AG20443 (cell line): ENCODE data around the gene S1PR1.
A peak's percentile ranks its signal among the peaks of the same experiment; 100 is the strongest.

Source experiments
- DNase-seq: peaks from one replicate; pipeline ENCODE4 v3.0.0; 2012; ENCODE audit warnings: low spot score, mixed read lengths

Gene S1PR1

GRCh38 chr1:101280049-101280592 lies 43.3 kb downstream of the S1PR1 start:
- DNase-seq: no peak

- no peak for DNase-seq
Observed at GRCh38 chr1:101280942-101281654, 44.3 kb downstream of the S1PR1 start.

- DNase-seq: no peak
Observed at GRCh38 chr1:101281751-101282150, 44.9 kb downstream of the S1PR1 start.

DNA sequence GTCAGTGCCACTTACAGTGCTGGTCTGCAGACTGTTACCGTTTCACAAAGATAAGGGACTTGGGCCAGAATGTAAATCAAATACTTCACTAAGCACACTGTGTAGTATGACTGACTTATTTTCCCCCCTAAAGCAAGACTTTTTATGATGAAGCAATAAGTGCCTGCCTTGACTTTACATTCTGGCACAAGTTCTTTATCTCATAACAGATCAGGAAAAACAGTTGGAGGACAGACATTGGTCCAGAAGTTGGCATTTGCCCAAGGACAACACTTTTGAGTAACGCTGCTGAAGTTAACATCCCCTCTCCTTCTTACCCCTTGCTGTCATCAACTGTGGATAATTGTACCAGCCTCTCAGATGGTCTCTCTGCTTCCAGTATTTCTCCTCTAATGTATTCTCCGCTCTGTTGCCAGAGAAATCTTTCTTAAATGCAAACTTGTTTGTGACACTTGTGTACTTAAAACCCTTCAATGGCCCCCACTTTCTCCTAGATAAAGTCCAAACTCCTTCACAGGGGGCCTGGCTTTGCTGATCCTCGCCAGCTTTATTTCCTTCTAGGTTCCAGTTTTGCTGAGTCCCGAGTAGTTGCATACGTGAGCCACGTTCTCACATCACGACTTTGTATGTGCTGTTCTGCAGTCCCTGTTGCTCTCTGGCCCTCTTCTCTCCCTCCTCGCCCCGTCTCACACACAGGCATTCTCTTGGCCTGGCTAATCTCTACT lies 45.7 kb downstream of the S1PR1 start:
- DNase-seq: no peak

GRCh38 chr1:101283443-101283842 lies 46.6 kb downstream of the S1PR1 start:
- DNase-seq: no peak

DNA sequence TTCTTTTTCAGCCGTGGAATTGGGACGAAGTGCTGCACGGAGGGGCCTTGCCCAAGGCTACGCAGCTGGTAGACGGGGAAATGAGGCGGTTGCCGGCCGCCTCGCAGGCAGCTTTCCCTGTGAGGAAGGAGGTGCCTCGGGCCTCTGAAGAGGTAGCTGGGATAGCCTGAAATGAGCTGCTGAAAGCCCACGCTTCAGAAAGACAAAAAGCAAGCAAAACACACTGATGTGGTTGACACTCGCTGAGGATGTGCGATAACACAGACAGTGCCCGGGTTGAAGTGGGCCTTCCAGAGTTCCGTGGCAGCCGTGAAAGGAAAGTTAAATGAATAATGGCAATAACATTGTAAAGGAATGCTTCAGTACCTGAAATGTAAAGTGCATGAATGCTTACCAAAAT lies 47.2 kb downstream of the S1PR1 start:
- no peak for DNase-seq

DNA sequence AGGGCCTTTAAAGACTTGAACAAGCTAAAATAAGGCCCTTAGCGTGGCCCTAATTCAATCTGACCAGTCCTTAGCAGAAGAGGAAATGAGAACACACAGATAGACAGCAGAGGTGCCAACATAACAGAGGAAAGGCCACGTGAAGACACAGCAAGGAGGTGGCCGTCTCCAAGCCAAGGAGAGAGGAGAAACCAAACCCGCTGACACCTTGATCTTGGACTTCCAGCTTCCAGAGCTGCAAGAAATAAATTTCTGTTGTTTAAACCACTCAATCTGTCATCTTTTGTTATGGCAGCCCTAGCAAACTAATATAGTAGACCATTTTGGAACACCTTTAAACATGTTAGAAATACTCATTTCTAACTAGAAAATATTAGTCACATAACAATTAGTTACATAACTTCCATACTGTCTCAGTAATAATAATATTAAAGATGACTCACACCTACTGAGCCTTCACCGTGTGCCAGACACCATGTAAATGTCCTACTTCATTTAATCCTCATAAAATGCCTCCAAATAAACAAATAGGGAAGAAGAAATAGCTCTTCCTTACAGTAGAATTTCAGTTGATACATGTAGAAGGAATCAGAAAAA lies 47.9 kb downstream of the S1PR1 start:
- DNase-seq: no peak

- no peak for DNase-seq
Observed at GRCh38 chr1:101285922-101286570, 49.2 kb downstream of the S1PR1 start.

DNA sequence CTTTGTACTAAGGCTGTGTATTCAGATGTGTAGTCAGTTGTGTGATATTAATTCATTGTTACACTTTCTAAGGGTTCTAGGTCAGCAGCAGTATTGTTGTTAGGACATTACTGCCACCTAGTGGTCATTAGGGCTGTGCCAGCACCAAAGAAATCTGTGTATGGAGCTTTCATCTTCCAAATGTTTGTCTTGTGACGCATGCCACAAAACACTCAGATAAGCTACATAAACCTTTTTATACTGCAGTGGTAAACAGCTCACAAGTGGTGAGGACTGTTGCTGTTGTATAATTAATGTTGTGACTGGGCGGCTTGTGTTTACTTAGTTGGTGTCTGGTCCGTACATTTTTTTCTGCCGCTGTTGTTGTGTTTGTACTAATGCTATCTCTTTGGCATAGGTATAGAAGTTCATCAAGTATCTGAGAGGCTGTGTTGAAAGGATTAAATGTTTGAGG lies 51.7 kb downstream of the S1PR1 start:
- DNase-seq: peak; percentile 80

- no peak for DNase-seq
Observed at GRCh38 chr1:101290119-101290921, 53.5 kb downstream of the S1PR1 start.
